Activated CD4-positive, alpha-beta T cell treated with anti-CD3 and anti-CD28 coated beads, Interleukin-2, amount 10 ng/mL, durations not matched to agents 24 days and 14 days (primary cell): ENCODE results near the gene C9orf72. TPM values are rescaled to one million over a fixed set of nuclear protein-coding genes. Genes with fewer than 3 reads are reported as not detected.

Experiments
- DNase-seq: peaks from one replicate; pipeline ENCODE4 v3.0.0; 2022
- H3K27ac Mint-ChIP-seq: one replicate; pipeline ENCODE4 v1.8.0; 2022; ENCODE audit warnings: mild to moderate bottlenecking, mixed read lengths
- H3K27me3 Mint-ChIP-seq: one replicate; pipeline ENCODE4 v1.8.0; 2022; ENCODE audit warnings: mixed read lengths
- H3K36me3 Mint-ChIP-seq: one replicate; pipeline ENCODE4 v1.8.0; 2022; ENCODE audit warnings: low read depth, mild to moderate bottlenecking, mixed read lengths
- H3K4me1 Mint-ChIP-seq: one replicate; pipeline ENCODE4 v1.8.0; 2021; ENCODE audit warnings: mixed read lengths
- H3K4me3 Mint-ChIP-seq: one replicate; pipeline ENCODE4 v1.8.0; 2022; ENCODE audit warnings: mild to moderate bottlenecking, moderate library complexity, mixed read lengths
- H3K9me3 Mint-ChIP-seq: one replicate; pipeline ENCODE4 v1.8.0; 2021; ENCODE audit warnings: mixed read lengths
- intact Hi-C: fragments of 100-400 bp; cut with micrococcal nuclease; formaldehyde crosslinking; loops from one replicate; pipeline ENCODE4 v1.15.1; 2023
- total RNA-seq: library from RNA; stranded (reverse); gene quantifications from 2 replicates; pipeline ENCODE4 v1.2.3, GENCODE V29; 2022

C9orf72 gene
- total RNA-seq, 1 donor from 2014 or later, result 6.5 TPM

DNA sequence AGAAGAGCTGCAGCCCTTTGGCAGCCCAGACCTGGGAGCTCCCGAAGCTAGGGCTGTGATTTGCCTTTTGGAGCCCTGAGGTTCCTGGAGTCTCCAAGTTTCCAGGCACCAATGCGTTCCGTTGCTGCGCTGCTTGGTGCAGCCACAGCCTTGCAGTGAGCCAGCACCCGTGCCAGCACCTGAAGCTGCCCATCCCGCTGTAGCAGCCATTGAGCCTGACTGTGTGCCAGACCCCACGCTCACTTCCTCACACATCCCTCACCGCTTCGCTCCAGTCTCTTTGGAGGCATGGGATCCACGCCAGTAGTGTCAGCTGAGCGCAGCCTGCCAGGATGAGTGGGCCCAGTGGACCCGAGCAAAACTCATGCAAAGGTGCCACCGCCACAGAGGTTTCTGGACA is 22.5 kb upstream of the C9orf72 start:
- Mint-ChIP-seq H3K4me3 (no peak overlapping the region), H3K36me3 (no peaks in the 10 kb centered on the region), H3K4me1 (no peaks in the 10 kb centered on the region), H3K9me3 (peaks cover 7% of the 10 kb centered on the region), H3K27me3 (peaks cover 26% of the 10 kb centered on the region), H3K27ac (no peak overlapping the region)
- no peak for DNase-seq
- intact Hi-C loops, result no loop called here

DNA sequence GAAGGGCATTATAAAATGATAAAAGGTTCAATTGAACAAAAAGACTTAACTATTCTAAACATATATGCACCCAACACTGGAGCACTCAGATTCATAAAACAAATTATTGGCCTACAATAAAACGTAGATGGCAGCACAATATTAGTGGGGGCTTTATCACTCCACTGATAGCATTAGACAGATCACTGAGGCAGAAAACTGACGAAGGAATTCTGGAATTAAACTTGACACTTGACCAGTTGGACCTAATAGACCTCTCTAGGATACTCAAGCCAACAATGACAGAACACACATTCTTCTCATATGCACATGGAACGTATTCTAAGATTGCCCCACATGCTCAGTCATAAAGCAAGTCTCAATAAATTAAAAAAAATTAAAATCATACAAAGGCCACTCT is 18.4 kb upstream of the C9orf72 start:
- Mint-ChIP-seq H3K36me3 (no peaks in the 10 kb centered on the region), H3K27me3 (peaks cover 24% of the 10 kb centered on the region), H3K27ac (no peak overlapping the region), H3K9me3 (peaks cover 7% of the 10 kb centered on the region), H3K4me1 (peaks cover 1% of the 10 kb centered on the region), H3K4me3 (no peak overlapping the region)
- intact Hi-C loops, result no loop called here
- DNase-seq, result no peak

DNA sequence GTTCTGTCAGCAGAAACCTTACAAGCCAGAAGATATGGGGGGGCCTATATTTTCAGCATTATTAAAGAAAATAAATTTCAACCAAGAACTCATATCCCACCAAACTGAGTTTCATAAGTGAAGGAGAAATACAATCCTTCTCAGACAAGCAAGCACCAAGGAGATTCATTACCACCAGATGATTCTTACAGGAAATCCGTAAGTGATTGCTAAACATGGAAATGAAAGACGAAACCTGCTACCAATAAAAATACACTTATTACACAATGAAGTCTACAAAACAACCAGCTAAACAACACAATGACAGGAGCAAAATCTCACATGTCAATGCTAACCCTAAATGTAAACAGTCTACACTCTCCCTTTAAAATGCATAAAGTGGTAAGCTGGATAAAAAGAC is 17.8 kb upstream of the C9orf72 start:
- peaks cover 24% of the 10 kb centered on the region for H3K27me3 Mint-ChIP-seq
- H3K36me3 Mint-ChIP-seq, result no peaks in the 10 kb centered on the region
- peaks cover 1% of the 10 kb centered on the region for H3K4me1 Mint-ChIP-seq
- DNase-seq, result no peak
- no peak overlapping the region for H3K27ac Mint-ChIP-seq
- intact Hi-C loops, result no loop called here
- no peak overlapping the region for H3K4me3 Mint-ChIP-seq
- H3K9me3 Mint-ChIP-seq, result peaks cover 7% of the 10 kb centered on the region

DNA sequence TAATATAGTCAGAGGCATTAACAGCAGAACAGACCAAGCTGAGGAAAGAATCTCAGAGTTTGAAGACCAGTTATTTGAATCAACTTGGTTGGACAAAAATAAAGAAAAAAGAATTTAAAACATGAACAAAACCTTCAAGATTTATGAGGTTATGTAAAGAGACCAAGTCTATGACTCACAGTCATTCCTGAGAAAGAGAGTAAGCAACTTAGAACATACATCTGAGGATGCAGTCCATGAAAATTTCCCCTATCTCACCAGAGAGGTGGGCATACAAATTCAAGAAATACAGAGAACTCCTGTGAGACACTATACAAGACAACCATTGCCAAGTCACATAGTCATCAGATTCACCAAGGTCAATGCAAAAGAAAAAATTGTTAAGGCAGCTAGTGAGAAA is 17.4 kb upstream of the C9orf72 start:
- Mint-ChIP-seq H3K36me3 (no peaks in the 10 kb centered on the region), H3K4me3 (no peak overlapping the region), H3K27me3 (peaks cover 24% of the 10 kb centered on the region), H3K9me3 (peaks cover 7% of the 10 kb centered on the region), H3K27ac (no peak overlapping the region), H3K4me1 (peaks cover 1% of the 10 kb centered on the region)
- no peak for DNase-seq
- intact Hi-C loops, result no loop called here

DNA sequence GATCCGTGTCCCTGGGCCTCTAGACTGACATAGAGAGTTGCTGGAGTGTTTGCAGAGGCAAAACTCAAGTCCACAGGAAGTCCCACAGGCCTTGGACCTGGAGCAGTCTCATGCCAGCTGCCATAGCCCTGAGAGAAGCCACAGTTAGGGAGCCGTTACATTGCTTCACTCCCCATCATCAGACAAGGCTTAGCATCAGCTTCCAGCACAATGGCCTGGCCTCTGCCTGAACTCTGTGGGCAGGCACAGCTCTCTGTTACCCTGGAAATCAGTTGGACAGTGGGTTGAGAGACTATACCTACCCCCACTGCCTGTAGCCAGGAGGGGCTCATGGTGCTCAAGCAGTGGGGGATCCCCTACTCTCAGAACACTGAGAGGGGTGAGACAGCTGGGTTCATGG is 16.2 kb upstream of the C9orf72 start:
- intact Hi-C loops, result no loop called here
- H3K27me3 Mint-ChIP-seq, result peaks cover 25% of the 10 kb centered on the region
- peaks cover 7% of the 10 kb centered on the region for H3K9me3 Mint-ChIP-seq

DNA sequence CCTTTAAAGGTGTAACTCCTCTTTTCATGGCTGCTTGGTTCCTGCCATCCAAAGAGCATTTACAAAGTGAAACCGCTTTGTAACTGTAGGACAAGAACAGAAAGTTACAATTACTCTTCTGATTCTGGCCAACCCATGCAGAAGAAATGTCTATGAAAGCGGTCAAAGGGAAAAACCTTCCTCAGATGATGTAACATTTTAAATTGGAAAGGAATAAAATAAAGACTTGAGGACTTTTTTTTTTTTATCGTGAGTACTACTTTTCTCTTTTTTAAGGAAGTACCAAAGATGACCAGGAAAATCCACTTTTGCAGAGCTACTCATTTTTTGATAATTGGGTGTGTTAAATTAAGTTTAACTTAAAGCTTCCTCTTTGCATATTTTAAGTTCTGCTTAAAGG is 13.0 kb upstream of the C9orf72 start:
- Mint-ChIP-seq H3K9me3 (no peaks in the 10 kb centered on the region), H3K4me1 (peaks cover 1% of the 10 kb centered on the region), H3K4me3 (no peak overlapping the region), H3K27me3 (peaks cover 16% of the 10 kb centered on the region), H3K36me3 (no peaks in the 10 kb centered on the region), H3K27ac (no peak overlapping the region)
- DNase-seq, result no peak
- intact Hi-C loops, result no loop called here

More for the DNA sequence above, 16.2 kb upstream of the C9orf72 start:
- no peak for DNase-seq
- H3K36me3 Mint-ChIP-seq, result no peaks in the 10 kb centered on the region
- peaks cover 1% of the 10 kb centered on the region for H3K4me1 Mint-ChIP-seq
- H3K4me3 Mint-ChIP-seq, result no peak overlapping the region
- no peak overlapping the region for H3K27ac Mint-ChIP-seq

DNA sequence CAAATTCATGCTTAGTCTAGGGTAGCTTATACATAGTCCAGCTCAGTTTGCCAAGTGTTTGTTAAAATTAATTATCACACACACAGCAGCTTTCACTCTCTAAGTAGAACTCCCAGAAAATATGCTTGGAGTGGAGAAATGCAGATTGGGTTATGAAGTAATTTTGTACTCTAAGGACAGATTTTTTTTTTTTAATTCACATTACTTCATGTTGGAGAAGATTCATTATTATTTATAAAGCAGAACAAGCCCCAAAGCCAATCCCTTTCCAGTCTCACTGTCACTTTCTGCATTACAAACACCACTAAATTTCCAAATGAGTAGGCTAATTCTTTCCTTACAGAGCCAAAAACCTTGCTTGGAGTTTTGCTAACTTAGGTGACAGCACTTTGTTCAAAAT is 11.7 kb upstream of the C9orf72 start:
- H3K27me3 Mint-ChIP-seq, result peaks cover 15% of the 10 kb centered on the region
- intact Hi-C loops, result no loop called here
- DNase-seq, result no peak
- no peak overlapping the region for H3K27ac Mint-ChIP-seq
- H3K36me3 Mint-ChIP-seq, result no peaks in the 10 kb centered on the region
- peaks cover 1% of the 10 kb centered on the region for H3K4me1 Mint-ChIP-seq
- no peak overlapping the region for H3K4me3 Mint-ChIP-seq
- no peaks in the 10 kb centered on the region for H3K9me3 Mint-ChIP-seq

DNA sequence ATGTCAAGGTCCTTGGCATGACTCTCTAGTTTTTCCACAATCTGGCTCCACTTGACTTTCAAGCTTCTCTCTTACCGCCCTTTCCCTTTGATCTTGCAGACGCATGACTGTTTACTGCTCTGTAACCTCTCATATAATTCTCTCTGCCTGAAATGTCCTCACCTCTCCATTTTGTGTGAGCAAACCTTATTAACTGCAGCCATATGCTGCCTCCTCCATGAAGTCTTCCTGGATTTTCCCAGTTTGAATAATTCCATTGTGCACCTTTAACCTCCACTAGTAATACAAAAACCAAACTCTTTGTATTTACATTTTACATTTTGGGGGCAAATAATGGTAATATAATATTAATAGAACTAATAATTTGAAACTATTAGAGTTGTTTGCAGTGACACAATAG is 9.5 kb upstream of the C9orf72 start:
- no peaks in the 10 kb centered on the region for H3K36me3 Mint-ChIP-seq
- intact Hi-C loops, result no loop called here
- H3K27me3 Mint-ChIP-seq, result peaks cover 15% of the 10 kb centered on the region
- H3K4me1 Mint-ChIP-seq, result no peaks in the 10 kb centered on the region
- H3K9me3 Mint-ChIP-seq, result peaks cover 9% of the 10 kb centered on the region
- H3K4me3 Mint-ChIP-seq, result no peak overlapping the region
- no peak for DNase-seq
- H3K27ac Mint-ChIP-seq, result no peak overlapping the region

DNA sequence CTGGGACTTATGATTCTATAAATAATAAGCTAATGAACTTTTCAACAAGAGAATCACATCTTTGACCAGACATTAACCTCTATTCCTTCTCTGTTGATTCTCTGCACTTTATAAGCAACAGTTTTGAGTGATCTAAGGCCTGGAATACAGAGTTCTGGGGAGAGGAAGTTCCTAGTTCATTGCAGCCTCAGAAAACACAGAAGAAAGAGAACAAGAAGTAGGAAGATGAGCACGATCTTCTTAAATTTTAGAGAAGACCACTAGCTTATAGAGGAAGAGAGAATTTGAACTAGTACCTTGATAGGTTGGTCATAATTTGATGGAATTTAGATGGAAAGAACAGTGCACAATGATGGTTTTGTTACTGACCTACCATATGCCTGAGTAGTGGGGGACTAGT is 8.5 kb upstream of the C9orf72 start:
- Mint-ChIP-seq H3K27ac (no peak overlapping the region), H3K36me3 (no peaks in the 10 kb centered on the region), H3K4me3 (no peak overlapping the region), H3K4me1 (no peaks in the 10 kb centered on the region), H3K9me3 (peaks cover 9% of the 10 kb centered on the region), H3K27me3 (peaks cover 11% of the 10 kb centered on the region)
- no peak for DNase-seq
- intact Hi-C loops, result no loop called here

DNA sequence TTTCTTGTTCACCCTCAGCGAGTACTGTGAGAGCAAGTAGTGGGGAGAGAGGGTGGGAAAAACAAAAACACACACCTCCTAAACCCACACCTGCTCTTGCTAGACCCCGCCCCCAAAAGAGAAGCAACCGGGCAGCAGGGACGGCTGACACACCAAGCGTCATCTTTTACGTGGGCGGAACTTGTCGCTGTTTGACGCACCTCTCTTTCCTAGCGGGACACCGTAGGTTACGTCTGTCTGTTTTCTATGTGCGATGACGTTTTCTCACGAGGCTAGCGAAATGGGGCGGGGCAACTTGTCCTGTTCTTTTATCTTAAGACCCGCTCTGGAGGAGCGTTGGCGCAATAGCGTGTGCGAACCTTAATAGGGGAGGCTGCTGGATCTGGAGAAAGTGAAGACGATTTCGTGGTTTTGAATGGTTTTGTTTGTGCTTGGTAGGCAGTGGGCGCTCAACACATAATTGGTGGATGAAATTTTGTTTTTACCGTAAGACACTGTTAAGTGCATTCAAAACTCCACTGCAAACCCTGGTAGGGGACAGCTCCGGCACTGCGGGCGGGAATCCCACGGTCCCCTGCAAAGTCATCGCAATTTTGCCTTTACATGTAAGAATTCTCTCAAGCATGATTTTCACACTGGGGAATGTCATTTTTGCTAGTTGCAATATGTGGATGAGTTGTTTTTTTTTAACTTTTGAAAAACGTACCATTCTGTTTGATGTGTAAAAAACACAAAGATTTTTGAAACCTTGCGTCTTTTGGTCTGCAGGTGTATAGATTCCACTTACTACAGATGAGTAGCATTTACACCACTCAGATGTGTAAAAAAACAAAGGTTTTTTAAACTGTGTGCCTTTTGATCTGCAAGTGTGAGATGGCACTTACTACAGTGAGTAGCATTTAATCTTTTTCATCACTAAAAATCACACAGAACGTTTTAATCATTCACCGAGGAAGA is 631 bp upstream of the C9orf72 start:
- peak; percentile 98 for DNase-seq
- Mint-ChIP-seq H3K4me1 (peaks cover 26% of the 10 kb centered on the region), H3K4me3 (peak overlapping the region; percentile 88), H3K27ac (peak overlapping the region; percentile 100), H3K9me3 (peaks cover 9% of the 10 kb centered on the region), H3K27me3 (peaks cover 7% of the 10 kb centered on the region), H3K36me3 (peaks cover 7% of the 10 kb centered on the region)
- intact Hi-C loops, result loop anchor here (1.0 to 5.0 kb wide), 6 partner anchors 45 to 682 kb away; partner anchors contain the start of genes CAAP1, IFT74 and MOB3B

DNA sequence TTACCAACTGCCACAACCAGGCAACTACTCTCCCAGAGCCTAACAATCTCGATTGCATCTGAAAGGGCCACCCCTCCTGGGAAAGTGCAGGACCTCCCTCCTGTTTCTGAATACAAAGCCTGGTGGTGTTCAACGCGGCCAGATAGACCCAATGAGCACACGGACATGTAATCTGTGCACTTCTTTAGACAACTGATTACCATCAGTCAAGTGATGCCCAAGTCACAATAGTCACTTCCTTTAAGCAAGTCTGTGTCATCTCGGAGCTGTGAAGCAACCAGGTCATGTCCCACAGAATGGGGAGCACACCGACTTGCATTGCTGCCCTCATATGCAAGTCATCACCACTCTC is 739 bp downstream of the C9orf72 start:
- Mint-ChIP-seq H3K36me3 (peaks cover 8% of the 10 kb centered on the region), H3K27me3 (peaks cover 7% of the 10 kb centered on the region)

DNA sequence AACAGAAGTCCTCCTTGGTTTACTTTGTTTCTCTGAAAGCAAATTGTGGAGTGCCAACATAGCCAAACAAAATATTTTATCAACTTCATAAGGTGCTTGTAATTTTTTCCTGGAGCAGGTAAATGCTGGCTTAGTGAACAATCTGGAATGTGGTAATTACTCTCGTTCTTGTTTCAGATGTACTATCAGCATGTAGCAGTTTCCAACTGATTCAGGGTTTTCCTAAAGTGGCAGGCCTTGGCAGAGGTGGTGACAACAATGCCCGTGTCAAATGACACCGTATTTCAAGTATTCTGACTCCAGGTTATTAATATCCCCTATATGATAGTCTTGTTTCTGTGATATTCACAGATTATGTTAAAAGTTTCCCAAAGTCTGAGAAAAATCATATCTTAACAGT is 1.2 kb downstream of the C9orf72 start:
- H3K4me3 Mint-ChIP-seq, result peak overlapping the region; percentile 88

More for the DNA sequence above, 739 bp downstream of the C9orf72 start:
- peaks cover 27% of the 10 kb centered on the region for H3K4me1 Mint-ChIP-seq
- intact Hi-C loops, result loop anchor here (2.0 to 5.0 kb wide), 3 partner anchors 160 to 680 kb away; partner anchors contain the start of gene CAAP1
- H3K9me3 Mint-ChIP-seq, result peaks cover 1% of the 10 kb centered on the region
- no peak for DNase-seq
- H3K4me3 Mint-ChIP-seq, result peak overlapping the region; percentile 88
- H3K27ac Mint-ChIP-seq, result peak overlapping the region; percentile 98

DNA sequence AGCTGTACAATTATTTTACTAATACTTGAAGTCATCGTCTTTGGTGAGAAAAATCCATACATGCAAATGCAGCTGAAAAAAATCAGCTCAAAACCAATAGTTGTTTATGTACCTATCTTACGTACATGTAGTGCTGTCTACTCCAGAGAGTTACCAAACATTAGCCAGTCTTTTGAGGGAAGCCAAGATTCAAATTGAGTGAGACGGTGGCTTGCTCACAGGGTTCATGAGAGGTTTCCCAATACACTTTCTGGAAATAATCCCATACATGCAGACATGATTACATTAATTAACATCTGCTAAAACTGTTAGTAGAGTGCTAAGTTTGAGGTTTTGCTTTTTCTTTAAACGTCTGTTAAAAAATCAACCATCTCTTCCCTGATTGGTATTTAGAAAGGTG is 2.3 kb downstream of the C9orf72 start:
- Mint-ChIP-seq H3K27ac (no peak overlapping the region), H3K27me3 (peaks cover 7% of the 10 kb centered on the region), H3K4me3 (no peak overlapping the region), H3K4me1 (peaks cover 34% of the 10 kb centered on the region), H3K36me3 (peaks cover 17% of the 10 kb centered on the region), H3K9me3 (peaks cover 3% of the 10 kb centered on the region)
- intact Hi-C loops, result loop anchor here (5.0 kb wide), 1 partner anchor 679 kb away; the partner anchor contains the start of gene CAAP1
- DNase-seq, result no peak

More for the DNA sequence above, 1.2 kb downstream of the C9orf72 start:
- Mint-ChIP-seq H3K4me1 (peaks cover 30% of the 10 kb centered on the region), H3K27ac (peak overlapping the region; percentile 98), H3K36me3 (peaks cover 11% of the 10 kb centered on the region), H3K27me3 (peaks cover 7% of the 10 kb centered on the region), H3K9me3 (peaks cover 3% of the 10 kb centered on the region)
- intact Hi-C loops, result loop anchor here (2.0 to 5.0 kb wide), 3 partner anchors 161 to 680 kb away; partner anchors contain the start of gene CAAP1
- no peak for DNase-seq

DNA sequence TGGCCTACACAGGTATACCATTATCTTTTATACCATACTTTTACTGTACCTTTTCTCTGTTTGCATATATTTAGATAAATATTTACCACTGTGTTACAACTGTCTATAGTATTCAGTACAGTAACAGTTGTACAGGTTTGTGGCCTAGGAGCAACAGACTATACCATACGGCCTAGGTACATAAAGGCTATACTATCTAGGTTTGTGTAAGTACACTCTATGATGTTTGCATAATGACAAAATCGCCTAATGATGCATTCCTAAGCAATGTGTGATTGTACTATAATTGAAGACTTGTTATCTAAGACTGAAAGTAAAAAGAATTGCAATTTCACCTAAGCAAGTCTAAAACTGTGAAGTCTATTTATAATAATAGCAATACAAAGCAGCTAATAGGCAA is 3.9 kb downstream of the C9orf72 start:
- peaks cover 39% of the 10 kb centered on the region for H3K4me1 Mint-ChIP-seq
- peaks cover 24% of the 10 kb centered on the region for H3K36me3 Mint-ChIP-seq
- DNase-seq, result no peak
- intact Hi-C loops, result no loop called here
- H3K27me3 Mint-ChIP-seq, result peaks cover 2% of the 10 kb centered on the region
- H3K9me3 Mint-ChIP-seq, result peaks cover 3% of the 10 kb centered on the region
- H3K27ac Mint-ChIP-seq, result no peak overlapping the region
- no peak overlapping the region for H3K4me3 Mint-ChIP-seq
